Coronary artery (tissue), 2 donors: Measurements from ENCODE around the gene GBGT1.

Source experiments
- DNase-seq: peaks from one replicate; pipeline ENCODE4 v3.0.0-alpha.2; 2017; ENCODE audit warnings: low spot score
- H3K27ac ChIP-seq, 2 donors: fragments of 200-600 bp; sonication (generic); one replicate each; pipeline ENCODE4 v1.5.1; 2016 to 2019
- H3K4me3 ChIP-seq: fragments of 200-600 bp; sonication (generic); 2 replicates; pipeline ENCODE4 v1.5.1; 2016; ENCODE audit warnings: mild to moderate bottlenecking, moderate library complexity
- CTCF ChIP-seq: fragments of 200-600 bp; sonication (generic); IDR thresholded peaks from one replicate; pipeline ENCODE4 v1.5.1; 2019; ENCODE audit warnings: antibody characterized with exemption

The GBGT1 gene

GRCh38 chr9:133202145-133202513 is 38.4 kb upstream of the GBGT1 start:
- Histone ChIP-seq H3K4me3 (no peak overlapping the region), H3K27ac (no peak overlapping the region)
- DNase-seq = no peak
- TF ChIP-seq CTCF = no peak

- no peak for DNase-seq
- no peak for TF ChIP-seq CTCF
- no peak overlapping the region for H3K27ac ChIP-seq
- no peak overlapping the region for H3K4me3 ChIP-seq
Measured at GRCh38 chr9:133201424-133202144, 37.9 kb upstream of the GBGT1 start.

- Histone ChIP-seq H3K4me3 (no peak overlapping the region), H3K27ac (no peak overlapping the region)
- no peak for TF ChIP-seq CTCF
- no peak for DNase-seq
Measured at GRCh38 chr9:133200631-133201030, 36.9 kb upstream of the GBGT1 start.

- no peak for DNase-seq
- Histone ChIP-seq H3K27ac (peak overlapping the region in 1 of 2 donors; percentile 24), H3K4me3 (peak overlapping the region; percentile 53)
- TF ChIP-seq CTCF = no peak
Measured at GRCh38 chr9:133199648-133200321, 36.1 kb upstream of the GBGT1 start.

GRCh38 chr9:133195029-133195428 is 31.3 kb upstream of the GBGT1 start:
- Histone ChIP-seq H3K27ac (no peak overlapping the region), H3K4me3 (no peak overlapping the region)
- no peak for TF ChIP-seq CTCF
- DNase-seq = no peak

GRCh38 chr9:133194597-133194996 is 30.9 kb upstream of the GBGT1 start:
- Histone ChIP-seq H3K4me3 (no peak overlapping the region), H3K27ac (no peak overlapping the region)
- no peak for TF ChIP-seq CTCF
- DNase-seq = no peak

- DNase-seq = no peak
- TF ChIP-seq CTCF = no peak
- no peak overlapping the region for H3K4me3 ChIP-seq
- no peak overlapping the region for H3K27ac ChIP-seq
Measured at GRCh38 chr9:133191989-133192388, 28.3 kb upstream of the GBGT1 start.
